DMS 273 treated with DMSO at 0.1 percent for 48 hours (cell line): ENCODE results near the gene AKR1C1.
"Not testable (repeated sequence)": the region's sequence is repeated elsewhere in the genome, so short reads cannot be mapped to it uniquely, and the experiment has no call there.

Experiments used
- DNase-seq: peaks from one replicate; lab custom pipeline; 2025; lab: John Stamatoyannopoulos, UW

Gene AKR1C1

GRCh38 chr10:4984223-4984622 is 21.0 kb downstream of the AKR1C1 start:
- DNase-seq: no peak

GRCh38 chr10:4984971-4985594 is 21.9 kb downstream of the AKR1C1 start:
- no peak for DNase-seq

- DNase-seq: not testable (repeated sequence)
Measured at GRCh38 chr10:4988000-4988641, 24.9 kb downstream of the AKR1C1 start.

- no peak for DNase-seq
Measured at GRCh38 chr10:4990217-4990616, 27.0 kb downstream of the AKR1C1 start.

- DNase-seq: not testable (repeated sequence)
Measured at GRCh38 chr10:4991463-4991862, 28.2 kb downstream of the AKR1C1 start.

GRCh38 chr10:4992564-4992963 is 29.3 kb downstream of the AKR1C1 start:
- not testable (repeated sequence) for DNase-seq

GRCh38 chr10:4994260-4994659 is 31.0 kb downstream of the AKR1C1 start:
- not testable (repeated sequence) for DNase-seq

GRCh38 chr10:4998671-4999070 is 35.5 kb downstream of the AKR1C1 start:
- DNase-seq: no peak

GRCh38 chr10:5002013-5002727 is 39.0 kb downstream of the AKR1C1 start:
- DNase-seq: no peak

- not testable (repeated sequence) for DNase-seq
Measured at GRCh38 chr10:5003127-5004029, 40.2 kb downstream of the AKR1C1 start, which contains the start of gene AKR1C2. AKR1C2 (minus strand) TSS chr10:5003857; CDS start chr10:5003835, 22 bp downstream.

- DNase-seq: not testable (repeated sequence)
Measured at GRCh38 chr10:5004030-5004385, 40.8 kb downstream of the AKR1C1 start.

GRCh38 chr10:5004501-5004900 is 41.3 kb downstream of the AKR1C1 start:
- not testable (repeated sequence) for DNase-seq

GRCh38 chr10:5008857-5009548 is 45.8 kb downstream of the AKR1C1 start:
- not testable (repeated sequence) for DNase-seq

- DNase-seq: not testable (repeated sequence)
Measured at GRCh38 chr10:5010043-5010442, 46.8 kb downstream of the AKR1C1 start.

GRCh38 chr10:5011392-5011791 is 48.2 kb downstream of the AKR1C1 start:
- DNase-seq: not testable (repeated sequence)

- no peak for DNase-seq
Measured at GRCh38 chr10:5012595-5012994, 49.4 kb downstream of the AKR1C1 start.

GRCh38 chr10:5013385-5013784 is 50.2 kb downstream of the AKR1C1 start:
- no peak for DNase-seq

GRCh38 chr10:5014200-5014910 is 51.1 kb downstream of the AKR1C1 start:
- DNase-seq: not testable (repeated sequence)

- DNase-seq: no peak
Measured at GRCh38 chr10:5014936-5015335, 51.7 kb downstream of the AKR1C1 start.

- no peak for DNase-seq
Measured at GRCh38 chr10:5018134-5018533, 54.9 kb downstream of the AKR1C1 start.
